Measurements from ENCODE around the gene RNF220.

RNF220 gene

DNA sequence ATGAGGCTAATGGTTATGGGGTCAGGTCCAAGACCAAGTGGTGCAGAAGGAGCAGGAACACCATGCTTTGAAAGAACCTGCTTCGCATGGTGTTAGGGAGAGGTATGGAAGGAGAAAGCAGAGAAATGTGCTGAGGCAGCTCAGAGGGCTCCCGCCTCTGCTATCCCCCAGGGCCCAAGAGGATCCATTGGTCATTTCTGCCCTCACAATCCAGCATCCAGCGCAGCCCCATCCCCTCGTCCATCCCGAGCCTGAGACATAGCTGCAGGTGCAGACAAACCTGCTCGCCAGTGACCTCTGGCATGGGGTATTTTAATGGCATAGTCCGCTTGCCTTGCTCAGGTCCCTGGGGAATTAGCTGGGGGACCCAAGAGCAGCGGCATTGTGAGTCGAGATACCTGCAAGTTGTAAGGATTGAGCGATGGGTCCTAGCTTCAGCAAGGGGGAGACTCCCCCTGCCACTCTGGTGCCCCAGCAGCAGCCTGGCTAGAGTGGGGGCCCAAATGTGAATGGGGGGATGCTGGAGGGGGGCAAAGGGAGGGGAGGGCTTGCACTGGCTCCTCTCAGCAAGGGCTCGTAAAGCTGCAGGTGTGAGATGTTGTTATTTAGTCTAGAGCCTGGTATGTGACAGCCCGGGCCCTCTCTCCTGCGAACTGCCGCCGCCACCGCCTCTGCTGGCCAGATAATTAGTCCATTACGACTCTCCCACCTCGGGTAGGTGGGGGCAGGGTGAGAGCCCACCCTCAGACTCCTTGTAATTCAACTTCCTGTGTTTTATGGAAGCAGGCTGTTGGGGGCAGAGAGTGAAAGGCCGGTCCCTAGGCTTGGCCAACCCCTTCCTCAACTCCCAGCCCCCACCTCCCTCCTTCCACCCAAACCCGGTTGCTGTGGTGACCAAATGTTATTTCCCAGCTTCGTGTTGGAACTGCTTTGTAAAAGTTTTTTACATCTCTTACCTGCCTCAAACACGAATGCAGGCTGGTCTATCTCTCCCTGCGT lies 118.8 kb downstream of the RNF220 start:
- no peak for DNase-seq (ENCODE audit: low read depth in 2 of 2)

DNA sequence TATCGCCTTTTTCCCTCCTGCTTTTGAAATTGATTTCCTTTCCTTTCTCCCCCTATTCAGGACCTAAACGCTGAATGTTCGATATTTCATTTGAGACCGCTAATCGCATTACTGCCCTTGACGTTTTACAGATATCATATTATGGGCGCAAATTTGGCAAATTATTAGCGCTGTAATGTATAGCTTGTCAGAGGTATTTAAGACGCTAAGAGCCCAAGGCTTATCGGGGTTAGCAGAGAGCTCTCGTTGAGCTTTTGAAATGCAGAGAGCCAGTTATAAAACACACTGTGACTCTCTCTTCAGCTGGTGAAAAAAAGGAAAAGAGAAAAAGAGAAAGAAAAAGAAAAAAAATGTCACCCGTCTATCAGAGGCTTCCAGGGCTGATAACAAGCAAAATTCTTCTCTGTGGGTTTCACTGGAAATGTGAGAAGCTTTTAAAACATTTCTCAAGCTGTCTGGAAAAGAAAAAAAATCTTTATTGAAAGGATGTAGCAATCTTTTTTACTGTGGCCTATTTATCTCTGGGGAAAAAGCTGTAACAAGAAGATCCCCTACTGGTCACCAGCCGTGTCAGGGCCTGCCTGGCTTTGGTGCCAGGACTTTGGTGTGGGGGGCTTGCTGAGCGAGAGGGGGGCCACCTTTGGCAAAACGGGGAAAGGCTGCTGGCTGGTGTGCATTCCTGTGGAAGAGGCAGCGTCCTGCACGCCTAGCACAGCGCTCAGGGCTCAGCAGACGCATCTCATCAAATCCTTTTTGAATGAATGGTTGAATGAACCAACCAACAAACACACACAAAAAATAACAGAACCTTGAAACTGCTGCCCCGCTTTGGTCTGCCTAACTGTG lies 119.8 kb downstream of the RNF220 start:
- no peak for DNase-seq (ENCODE audit: low read depth in 2 of 2)

DNA sequence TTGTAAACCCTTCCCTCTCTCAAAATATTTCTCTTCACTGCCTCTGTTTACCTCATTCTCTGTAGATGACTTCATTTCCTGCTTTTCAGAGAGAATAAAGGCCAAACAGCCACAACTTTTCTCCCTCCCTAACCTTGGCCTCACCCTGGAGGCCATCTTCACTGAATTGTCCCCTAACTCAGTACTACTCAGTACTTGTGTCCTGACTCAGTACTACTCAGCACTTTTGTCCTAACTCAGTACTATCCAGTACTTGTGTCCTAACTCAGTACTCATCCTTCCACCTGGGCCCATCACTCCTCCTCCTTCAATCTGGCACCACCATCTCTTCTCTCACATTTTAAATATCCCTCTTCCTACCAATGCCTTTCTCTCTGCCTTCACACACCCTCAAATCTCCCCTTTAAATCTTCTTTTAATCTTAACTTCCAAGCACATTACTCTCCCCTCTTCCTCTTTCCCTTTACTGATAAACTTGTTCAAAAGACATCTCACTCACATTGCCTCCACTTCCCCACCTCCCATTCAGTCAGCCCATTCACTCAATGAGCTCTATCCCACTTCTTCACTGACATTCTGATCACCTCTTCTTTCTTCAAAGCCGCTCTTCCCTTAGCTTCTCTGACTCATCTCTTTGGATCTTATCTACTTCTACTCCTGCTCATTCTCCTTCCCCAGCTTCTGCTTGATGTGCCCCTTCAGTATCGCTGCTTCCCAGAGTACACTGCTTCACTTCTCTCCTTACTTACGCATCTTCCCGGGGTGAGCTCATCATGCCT lies 121.4 kb downstream of the RNF220 start:
- no peak for DNase-seq (ENCODE audit: low read depth in 2 of 2)

DNA sequence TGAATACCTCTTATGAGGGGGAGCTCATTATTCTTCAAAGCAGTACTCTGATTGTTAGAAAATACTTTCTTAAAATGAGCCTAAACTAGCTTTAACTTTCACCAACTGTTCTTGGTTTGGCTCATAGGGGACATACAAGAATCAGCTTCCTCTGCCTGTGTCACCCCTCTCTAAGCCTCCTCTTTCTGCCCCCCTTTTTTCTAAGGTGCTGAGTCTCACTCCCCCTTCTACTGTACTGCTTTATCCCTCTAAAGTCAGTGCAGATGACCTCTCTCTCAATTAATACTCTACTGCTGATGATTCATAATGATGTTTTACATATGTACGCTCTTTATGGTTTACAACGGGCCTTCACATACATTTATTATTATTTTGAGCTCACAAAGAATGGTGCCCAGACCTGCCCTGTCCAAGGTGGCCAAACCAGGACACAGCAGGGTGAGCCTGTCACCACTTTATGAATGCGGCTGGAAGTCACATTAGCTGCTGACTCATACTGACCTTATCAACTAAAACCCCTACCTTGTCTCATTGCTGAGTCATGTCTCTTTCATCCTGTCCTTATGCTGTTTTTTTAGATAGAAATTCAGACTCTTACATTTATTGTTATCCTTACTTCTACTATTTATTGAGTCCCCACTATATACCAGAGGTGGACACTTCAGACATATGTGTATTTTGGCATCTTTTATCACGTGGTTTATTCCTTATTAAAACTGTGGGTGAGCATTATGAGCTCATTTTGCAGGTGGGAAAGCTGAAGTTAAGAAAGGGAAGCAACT lies 126.9 kb downstream of the RNF220 start:
- no peak for DNase-seq (ENCODE audit: low read depth in 2 of 2)

DNA sequence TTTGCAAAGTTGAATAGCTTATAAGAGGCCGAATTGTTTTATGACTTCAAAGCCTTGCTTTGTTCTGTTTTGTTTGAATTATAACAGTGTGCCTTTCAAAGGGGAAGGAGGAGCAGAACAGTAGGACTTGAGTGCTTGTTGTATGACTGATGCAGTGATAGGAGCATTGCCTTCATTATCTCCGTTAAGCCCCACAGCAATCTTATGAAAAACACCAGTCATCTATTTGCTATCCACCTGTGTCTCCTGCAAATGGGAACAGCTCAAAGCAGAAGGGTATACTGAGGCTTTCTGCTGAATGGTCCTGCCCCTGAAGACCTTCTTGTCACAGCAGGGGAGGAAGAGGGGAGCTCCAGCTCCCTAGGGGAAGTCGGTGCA lies 127.5 kb downstream of the RNF220 start:
- no peak for DNase-seq (ENCODE audit: low read depth in 2 of 2)

DNA sequence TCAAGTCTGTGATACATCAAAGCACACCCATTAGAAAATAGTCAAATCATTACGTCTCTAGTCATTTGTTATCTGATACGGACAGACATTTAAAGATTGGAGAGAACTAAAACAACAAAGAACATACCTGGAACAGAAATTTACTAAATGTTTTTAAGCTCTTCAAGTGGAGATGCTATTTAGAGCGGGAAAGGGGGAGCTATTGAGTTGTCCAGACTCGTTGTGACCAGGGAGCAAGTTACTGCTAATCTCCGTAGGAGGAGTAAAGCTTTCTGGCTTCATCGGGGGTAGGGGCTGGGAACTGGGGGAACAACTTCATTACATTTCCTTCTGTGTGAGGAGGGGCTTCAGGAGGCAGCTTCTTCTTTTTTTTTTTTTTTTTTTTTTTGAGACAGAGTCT lies 129.7 kb downstream of the RNF220 start:
- DNase-seq (ENCODE audit: low read depth in 2 of 2), result no peak

DNA sequence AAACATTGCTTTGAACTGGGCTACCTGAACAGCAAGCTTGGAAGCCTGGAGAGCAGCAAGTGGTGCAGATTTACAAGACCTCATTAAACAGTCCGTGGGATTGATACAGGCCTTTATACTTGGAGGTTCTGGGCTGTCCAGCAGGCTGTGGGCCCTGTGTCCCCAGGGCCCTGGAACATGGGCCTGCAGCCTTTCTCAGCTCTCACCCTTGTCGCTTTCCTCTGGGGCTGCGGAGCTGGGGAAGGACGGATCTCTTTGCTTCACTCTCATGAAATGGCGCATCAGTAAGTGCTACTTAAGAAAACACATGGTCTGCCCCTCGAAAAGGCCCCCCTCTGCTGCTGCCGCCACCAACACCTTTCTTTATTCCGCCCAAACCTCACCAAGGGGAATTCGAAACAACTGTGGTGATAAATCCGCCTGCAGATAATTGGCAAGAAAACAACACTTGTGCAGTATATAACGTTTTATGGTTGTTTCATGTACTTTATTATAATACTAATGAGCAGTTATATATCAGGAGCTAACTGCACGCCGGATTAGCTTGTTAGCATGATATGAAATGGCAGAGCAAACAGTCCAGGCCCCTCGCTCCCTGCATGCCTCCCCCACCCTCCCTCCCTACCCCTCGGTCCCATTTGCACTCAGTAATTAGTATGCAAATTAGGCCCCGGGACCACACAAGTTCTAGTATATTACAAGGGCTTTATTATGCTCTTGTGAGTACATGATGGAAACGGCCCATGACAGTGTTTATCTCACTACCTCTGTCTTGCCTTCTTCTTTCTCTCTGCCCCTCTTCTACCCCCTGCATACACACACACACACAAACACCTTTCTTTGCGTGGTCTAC lies 131.5 kb downstream of the RNF220 start:
- no peak for DNase-seq (ENCODE audit: low read depth in 2 of 2)

DNA sequence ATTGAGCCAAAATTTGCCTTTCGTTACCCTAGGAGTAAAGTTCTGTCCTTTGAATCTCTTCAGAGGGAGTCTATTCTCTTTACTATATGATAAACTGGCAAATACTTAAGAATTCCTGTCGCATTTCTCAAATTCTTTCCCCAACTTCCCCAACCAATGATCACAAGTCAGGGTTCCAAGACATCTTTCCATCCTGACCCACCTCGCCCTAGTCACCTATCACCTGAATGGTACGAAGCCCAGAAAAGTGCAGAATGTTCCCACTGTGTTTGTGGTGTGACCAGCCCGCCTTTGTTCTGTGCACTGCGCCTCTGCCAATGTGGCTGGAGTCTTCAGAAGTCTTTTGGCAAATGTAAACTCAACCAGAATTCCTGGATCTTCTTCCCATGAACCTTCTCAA lies 132.5 kb downstream of the RNF220 start:
- no peak for DNase-seq (ENCODE audit: low read depth in 2 of 2)

DNA sequence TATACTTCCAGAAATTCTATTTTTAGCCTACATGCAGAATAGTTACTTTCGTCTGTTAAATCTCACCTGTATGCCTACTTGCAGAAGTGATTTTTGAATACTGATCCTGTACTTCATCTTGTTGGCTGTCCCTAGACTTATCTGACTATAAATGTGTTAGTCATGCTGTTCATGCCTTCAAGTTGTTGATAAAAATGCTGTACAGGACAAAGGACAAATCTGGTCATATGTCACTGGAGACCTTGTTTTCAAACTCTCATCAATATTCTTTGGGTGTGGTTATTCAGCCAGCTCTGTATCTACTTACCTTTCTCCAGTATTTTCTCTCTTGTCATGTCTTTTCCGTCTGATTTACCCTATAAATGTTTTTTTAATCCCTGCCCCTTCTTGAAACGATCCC lies 132.9 kb downstream of the RNF220 start:
- DNase-seq (ENCODE audit: low read depth in 2 of 2), result no peak

DNA sequence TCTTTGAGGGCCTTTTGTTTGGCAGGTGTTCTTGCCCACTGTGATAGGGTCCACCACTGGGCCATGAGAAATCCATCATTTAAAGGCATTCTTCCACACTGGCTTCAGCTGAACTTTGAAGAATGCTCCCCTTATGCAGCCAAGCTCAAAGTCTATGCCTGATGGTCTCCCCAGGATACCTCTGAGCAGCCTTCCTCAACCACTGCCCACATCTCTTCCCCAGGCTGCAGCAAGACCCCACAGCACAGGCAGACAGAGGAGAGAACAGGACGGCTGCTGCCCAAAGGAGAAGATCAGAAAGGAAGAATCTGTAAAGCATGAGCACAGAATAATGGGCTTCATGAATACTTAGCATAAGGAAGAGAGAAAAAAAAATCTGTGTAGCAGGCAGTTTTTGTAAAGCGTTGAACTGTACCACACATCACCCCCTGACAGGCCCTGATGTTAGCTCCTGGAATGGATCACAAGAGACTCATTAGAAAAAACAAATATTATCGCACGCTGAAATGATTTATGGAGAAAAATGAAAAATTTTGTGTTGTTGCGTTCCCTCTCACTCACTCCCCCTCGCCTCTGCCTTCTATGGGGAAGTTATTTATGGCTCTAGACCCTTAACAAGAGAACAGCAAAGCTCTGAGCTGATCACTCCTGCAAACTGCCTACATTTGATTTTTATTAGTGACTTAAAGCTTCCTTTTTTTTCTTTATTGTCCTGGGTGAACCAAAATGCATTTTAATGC lies 135.1 kb downstream of the RNF220 start:
- DNase-seq (ENCODE audit: low read depth in 2 of 2), result no peak

DNA sequence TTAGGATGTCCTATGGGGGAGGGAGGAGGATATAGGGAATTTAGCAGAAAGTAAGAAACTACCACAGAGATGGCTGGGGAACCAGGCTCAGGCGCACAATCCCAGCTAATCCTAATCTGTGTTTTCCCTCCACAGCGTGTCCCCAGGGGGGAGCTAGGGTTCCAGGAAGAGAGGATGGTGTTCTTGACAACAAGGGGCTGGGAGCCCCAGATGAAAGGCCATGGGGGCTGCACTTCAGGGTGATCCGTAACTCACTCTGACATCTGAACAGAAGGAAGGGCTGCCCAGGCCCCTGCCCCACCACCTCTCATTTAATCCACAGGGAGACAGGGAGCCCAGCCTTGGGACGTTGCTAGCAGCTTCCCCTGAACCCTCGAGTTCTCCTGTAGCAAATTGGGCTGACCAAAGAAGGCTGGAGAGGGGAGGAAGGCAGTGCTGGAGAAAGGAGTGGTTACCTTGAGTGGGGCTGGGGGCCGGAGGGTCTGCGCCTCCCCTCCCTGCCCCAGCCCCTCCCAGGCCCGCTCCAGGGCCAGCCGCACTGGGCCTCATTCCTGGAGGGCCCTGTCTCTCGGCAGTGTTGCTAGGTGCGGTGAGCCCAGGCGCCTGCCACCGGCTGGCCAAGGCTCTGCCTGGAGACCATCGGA lies 137.5 kb downstream of the RNF220 start:
- no peak for DNase-seq (ENCODE audit: low read depth in 2 of 2)

DNA sequence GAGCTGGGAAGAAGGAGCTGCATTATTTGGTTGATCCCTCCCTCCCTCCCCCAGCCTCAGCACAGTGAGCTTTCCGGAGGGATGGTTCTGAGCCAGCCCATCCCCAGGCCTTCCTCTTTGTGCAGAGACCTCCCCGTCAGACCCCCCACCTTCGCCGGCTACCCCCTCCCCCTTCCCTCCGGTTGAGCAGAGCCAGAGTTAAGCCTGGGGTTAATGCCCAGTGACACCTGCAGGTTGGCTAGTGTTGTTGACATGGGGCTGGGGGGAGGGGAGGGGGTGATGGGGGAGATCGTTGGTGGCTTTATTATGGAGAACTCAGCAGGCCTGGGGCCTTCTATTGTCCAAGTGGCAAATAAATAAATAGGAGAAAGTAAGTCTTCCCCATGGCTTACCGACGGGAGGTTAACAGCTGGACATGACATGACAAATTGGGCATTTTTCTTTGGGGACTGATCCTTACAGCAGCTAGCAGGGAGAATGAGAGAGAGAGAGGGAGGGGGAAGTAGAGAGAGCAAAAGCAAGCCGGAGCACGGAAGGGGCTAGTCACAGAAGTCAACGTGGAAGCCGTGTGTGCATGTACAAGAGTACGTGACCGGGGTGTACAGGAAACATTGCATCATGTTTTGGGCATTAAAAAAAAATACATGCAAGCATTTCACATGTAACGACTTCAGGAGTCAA lies 138.1 kb downstream of the RNF220 start:
- no peak for DNase-seq (ENCODE audit: low read depth in 2 of 2)

DNA sequence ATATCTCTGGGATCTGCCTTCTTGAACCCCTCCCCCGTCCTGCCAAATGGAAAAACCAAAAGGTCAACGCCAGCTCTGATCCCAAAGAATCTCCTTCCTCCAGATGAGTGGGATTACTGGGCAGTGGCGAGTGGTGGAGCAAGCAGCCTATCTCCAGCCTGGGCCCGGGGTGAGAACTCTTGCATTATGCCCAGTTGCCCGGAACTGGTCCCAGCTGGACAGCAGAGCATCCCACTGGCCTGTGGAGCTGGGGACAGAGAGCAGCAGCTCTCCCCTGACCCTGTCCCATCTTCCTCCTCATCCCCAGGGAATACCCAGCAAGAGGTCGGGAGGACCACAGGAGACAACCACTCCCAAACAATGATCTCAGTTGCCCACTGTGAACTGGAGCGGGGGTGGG lies 138.7 kb downstream of the RNF220 start:
- DNase-seq (ENCODE audit: low read depth in 2 of 2), result no peak

DNA sequence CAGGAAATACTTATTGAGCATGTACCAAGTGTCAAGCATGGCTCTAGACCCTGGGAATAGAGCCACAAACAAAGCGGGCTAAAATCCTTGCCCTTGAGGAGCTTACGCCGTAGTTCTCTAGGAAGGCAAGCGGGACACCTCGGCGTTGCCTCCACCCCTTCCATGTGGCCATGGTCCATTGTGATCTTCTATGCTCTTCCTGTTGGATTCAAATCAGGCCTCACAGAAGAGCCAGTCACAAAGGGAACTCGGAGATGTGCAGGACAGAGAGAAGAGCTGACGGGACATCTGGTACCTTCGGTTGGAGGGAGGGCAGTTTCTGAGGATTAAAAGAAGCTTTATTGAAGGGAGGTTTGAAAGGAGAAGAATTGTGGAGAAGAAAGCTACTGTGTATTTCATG lies 139.9 kb downstream of the RNF220 start:
- no peak for DNase-seq (ENCODE audit: low read depth in 2 of 2)

DNA sequence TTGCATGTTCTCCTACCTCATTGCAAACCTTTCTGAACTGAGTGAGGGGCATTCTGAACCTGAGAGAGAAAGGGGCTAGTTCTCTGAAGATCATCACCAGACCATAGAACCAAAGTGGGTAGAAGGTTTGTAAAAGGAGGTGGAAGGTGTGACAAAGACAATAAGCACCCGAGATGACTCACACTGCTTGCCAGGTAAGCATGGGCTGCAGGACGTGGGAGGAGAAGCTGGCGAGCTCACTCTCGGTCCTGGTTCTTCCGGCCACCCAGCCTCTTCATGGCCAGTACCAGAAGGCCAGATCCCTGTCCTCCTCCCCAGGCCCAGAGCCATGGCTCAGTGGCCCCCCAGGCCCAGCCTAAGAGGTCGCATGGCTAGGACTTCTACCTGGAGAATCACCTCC lies 140.9 kb downstream of the RNF220 start:
- no peak for DNase-seq (ENCODE audit: low read depth in 2 of 2)

DNA sequence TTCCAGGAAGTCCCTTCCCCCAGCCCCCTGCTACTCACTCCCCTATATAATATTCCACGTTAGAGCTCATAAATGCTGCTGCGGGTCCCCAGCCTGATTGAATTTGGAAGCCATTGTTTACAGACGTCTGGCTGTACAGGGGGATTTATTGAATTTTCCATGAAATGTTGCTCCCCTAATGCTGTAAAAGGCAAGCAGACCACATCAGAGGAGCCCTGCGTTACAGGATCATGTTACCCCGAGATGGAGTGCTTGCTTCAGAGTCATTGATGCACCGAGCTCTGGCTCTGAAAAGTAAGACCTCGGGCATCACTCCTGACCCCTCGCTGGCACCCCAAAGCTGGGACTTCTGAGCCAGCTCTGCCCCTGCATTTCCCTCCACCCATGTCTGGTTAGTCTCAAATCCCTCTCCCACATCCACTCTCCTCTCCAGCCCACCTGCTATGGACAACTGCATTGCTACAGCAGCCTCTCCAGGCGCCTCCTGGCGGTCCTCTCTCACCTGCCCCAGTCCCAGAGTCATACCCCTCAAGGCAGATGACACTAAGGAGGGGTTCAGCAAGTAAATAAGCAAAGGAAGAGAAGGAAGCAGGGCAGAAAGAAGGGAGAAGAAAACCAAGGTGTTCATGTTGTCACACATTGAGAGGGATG lies 141.5 kb downstream of the RNF220 start:
- no peak for DNase-seq (ENCODE audit: low read depth in 2 of 2)

DNA sequence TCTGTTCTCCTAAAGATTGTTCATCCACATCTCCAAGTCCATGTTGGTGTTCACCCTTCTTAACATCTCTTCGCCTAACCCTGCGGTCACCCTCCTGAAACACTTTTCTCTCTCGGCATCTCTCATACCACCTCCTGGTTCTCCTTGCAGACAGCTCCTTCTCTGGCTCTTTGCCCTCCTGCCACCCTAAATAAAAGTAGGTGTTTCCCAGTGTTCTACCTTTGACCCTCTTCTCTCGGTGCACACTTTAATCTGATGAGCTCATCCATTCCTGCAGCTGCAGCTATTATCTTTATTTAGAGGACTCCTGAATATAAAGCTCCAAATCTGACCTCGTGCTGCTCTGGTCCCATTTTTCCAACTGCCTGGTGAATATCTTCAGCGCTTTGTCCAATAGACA lies 142.3 kb downstream of the RNF220 start:
- no peak for DNase-seq (ENCODE audit: low read depth in 2 of 2)

DNA sequence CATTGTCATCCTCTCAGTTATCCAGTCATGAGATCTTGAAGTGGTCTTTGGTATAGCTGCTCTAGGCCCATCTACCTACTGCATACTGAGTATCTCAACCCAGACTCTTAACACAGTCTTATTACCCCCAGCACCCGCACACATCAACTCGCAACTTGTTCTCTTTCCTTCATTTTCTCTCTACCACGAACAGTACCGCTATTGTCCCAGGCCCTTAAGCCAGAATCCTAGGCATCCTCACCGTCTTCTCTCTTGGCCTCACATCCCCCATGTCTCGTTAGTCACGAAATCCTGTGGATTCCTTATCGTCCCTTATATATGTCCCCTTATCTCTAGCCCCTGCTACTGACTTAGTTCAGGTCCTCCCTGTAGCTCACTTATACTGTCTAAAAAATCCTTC lies 142.8 kb downstream of the RNF220 start:
- no peak for DNase-seq (ENCODE audit: low read depth in 2 of 2)

Data from stimulated activated CD4-positive, alpha-beta T cell treated with anti-CD3 and anti-CD28 coated beads, Interleukin-4, amount 100 ng/mL, for 48 hours (primary cell).